NOMO-1 (cell line): Measurements from ENCODE around the gene TSEN2.
"Not testable (repeated sequence)": the region's sequence is repeated elsewhere in the genome, so short reads cannot be mapped to it uniquely, and the experiment has no call there.

ENCODE experiments used
- DNase-seq, 2 experiments: peaks; one replicate each; lab custom pipeline; 2025; ENCODE audit not compliant: unreplicated experiment in 2 of 2; lab: John Stamatoyannopoulos, UW

The TSEN2 gene

GRCh38 chr3:12451960-12452359 lies 32.3 kb upstream of the TSEN2 start:
- DNase-seq: no peak

GRCh38 chr3:12452361-12453330 lies 31.6 kb upstream of the TSEN2 start:
- DNase-seq: no peak

- no peak for DNase-seq
Observed at GRCh38 chr3:12454076-12454815, 30.0 kb upstream of the TSEN2 start.

GRCh38 chr3:12454816-12455121 lies 29.5 kb upstream of the TSEN2 start:
- no peak for DNase-seq

- no peak for DNase-seq
Observed at GRCh38 chr3:12455740-12456139, 28.5 kb upstream of the TSEN2 start.

GRCh38 chr3:12456441-12456840 lies 27.8 kb upstream of the TSEN2 start:
- DNase-seq: no peak

- DNase-seq: not testable (repeated sequence)
Observed at GRCh38 chr3:12457380-12457779, 26.9 kb upstream of the TSEN2 start.

- peak; percentile 61 to 75 for DNase-seq
Observed at GRCh38 chr3:12458901-12459300, 25.4 kb upstream of the TSEN2 start.

GRCh38 chr3:12460127-12460526 lies 24.2 kb upstream of the TSEN2 start:
- DNase-seq: no peak

- DNase-seq: no peak
Observed at GRCh38 chr3:12461097-12461649, 23.1 kb upstream of the TSEN2 start.

- DNase-seq: peak; percentile 74 to 85
Observed at GRCh38 chr3:12462159-12462947, 21.9 kb upstream of the TSEN2 start.

- no peak for DNase-seq
Observed at GRCh38 chr3:12463686-12464085, 20.6 kb upstream of the TSEN2 start.

- no peak for DNase-seq
Observed at GRCh38 chr3:12464181-12464580, 20.1 kb upstream of the TSEN2 start.

GRCh38 chr3:12465151-12465835 lies 19.0 kb upstream of the TSEN2 start:
- DNase-seq: no peak

- DNase-seq: no peak
Observed at GRCh38 chr3:12465836-12466225, 18.4 kb upstream of the TSEN2 start.

GRCh38 chr3:12467746-12468145 lies 16.5 kb upstream of the TSEN2 start:
- no peak for DNase-seq

GRCh38 chr3:12468276-12468675 lies 16.0 kb upstream of the TSEN2 start:
- no peak for DNase-seq

GRCh38 chr3:12468757-12469156 lies 15.5 kb upstream of the TSEN2 start:
- DNase-seq: no peak

- DNase-seq: not testable (repeated sequence)
Observed at GRCh38 chr3:12469222-12469621, 15.1 kb upstream of the TSEN2 start.

- DNase-seq: no peak
Observed at GRCh38 chr3:12470111-12470510, 14.2 kb upstream of the TSEN2 start.
